CD4-positive, alpha-beta T cell (primary cell): Measurements from ENCODE around the gene ADGRA3. TPM values are rescaled to one million over a fixed set of nuclear protein-coding genes. Genes with fewer than 3 reads are reported as not detected.

ENCODE experiments used
- ATAC-seq: fragments of 200-7000 bp; cut with Tn5 transposase; one replicate; pipeline ENCODE4 v1.10.0; 2022; ENCODE audit warnings: mild to moderate bottlenecking; ENCODE audit not compliant: poor library complexity
- CTCF ChIA-PET: fragments of 350-600 bp; sonication (Branson Sonifier 250); formaldehyde crosslinking; loops from one replicate; lab custom pipeline; 2021; ENCODE audit warnings: antibody characterized with exemption, inconsistent platforms; lab: Charles Lee
- POLR2A ChIA-PET: fragments of 350-600 bp; sonication (Branson Sonifier 250); formaldehyde crosslinking; loops from one replicate; lab custom pipeline; 2021; ENCODE audit warnings: antibody characterized with exemption, inconsistent platforms; lab: Charles Lee
- DNase-seq, 14 experiments: peaks; one replicate each; pipeline ENCODE4 v3.0.0-alpha.2; 2013 to 2020; ENCODE audit warnings: mixed read lengths in 2 of 14
- H3K27ac ChIP-seq, 2 donors: one replicate each; pipeline versions ENCODE4 v1.5.1 to v1.7.0; 2013; ENCODE audit warnings: low read length in 2 of 2, low read depth in 1 of 2, mild to moderate bottlenecking in 1 of 2
- H3K27me3 ChIP-seq, 2 experiments: 1 replicate in 1 of 2; 2 replicates in 1 of 2; pipeline versions ENCODE4 v1.6.1 to v1.7.0; 2013; ENCODE audit warnings: low read length in 2 of 2, control low read depth in 1 of 2, mild to moderate bottlenecking in 1 of 2, moderate library complexity in 1 of 2; ENCODE audit not compliant: insufficient read depth in 2 of 2, control insufficient read depth in 1 of 2
- H3K36me3 ChIP-seq: one replicate; pipeline ENCODE4 v1.6.1; 2013; ENCODE audit warnings: low read length, control low read depth; ENCODE audit not compliant: insufficient read depth
- H3K4me1 ChIP-seq: one replicate; pipeline ENCODE4 v1.6.1; 2013; ENCODE audit warnings: low read length, control low read depth; ENCODE audit not compliant: insufficient read depth
- H3K4me3 ChIP-seq: one replicate; pipeline ENCODE4 v1.5.1; 2013; ENCODE audit warnings: mild to moderate bottlenecking, low read length, moderate library complexity
- H3K9me3 ChIP-seq, 2 experiments: 1 replicate in 1 of 2; 2 replicates in 1 of 2; pipeline versions ENCODE4 v1.6.1 to v1.7.0; 2013; ENCODE audit warnings: low read length in 2 of 2, mild to moderate bottlenecking in 2 of 2, control low read depth in 1 of 2, moderate library complexity in 1 of 2; ENCODE audit not compliant: control insufficient read depth in 1 of 2, insufficient read depth in 1 of 2
- H3K27ac Mint-ChIP-seq: one replicate; pipeline ENCODE4 v1.8.0; 2020; ENCODE audit warnings: mixed read lengths
- H3K27me3 Mint-ChIP-seq: one replicate; pipeline ENCODE4 v1.8.0; 2021; ENCODE audit warnings: mixed read lengths
- H3K36me3 Mint-ChIP-seq: one replicate; pipeline ENCODE4 v1.8.0; 2021; ENCODE audit warnings: low read depth, mixed read lengths
- H3K4me1 Mint-ChIP-seq: one replicate; pipeline ENCODE4 v1.8.0; 2021; ENCODE audit warnings: low read depth, mixed read lengths
- H3K4me3 Mint-ChIP-seq: one replicate; pipeline ENCODE4 v1.8.0; 2020; ENCODE audit warnings: mild to moderate bottlenecking, mixed read lengths
- H3K9me3 Mint-ChIP-seq: one replicate; pipeline ENCODE4 v1.8.0; 2020; ENCODE audit warnings: mixed read lengths
- intact Hi-C, 2 experiments: fragments of 100-400 bp; cut with DNase I in 1 of 2; cut with micrococcal nuclease in 1 of 2; formaldehyde crosslinking; loops; one replicate each; pipeline versions ENCODE4 v1.15.1 to v1.9.0; 2023 to 2025; cut with DNase I, micrococcal nuclease
- total RNA-seq, 174 experiments: library from RNA in 2 of 174; stranded (reverse) in 2 of 174; gene quantifications; one replicate each; pipeline ENCODE4 v1.2.3 and lab custom pipeline; 2021 to 2026
- TF ChIP-seq, protein P1 (sequence below): fragments of 200-600 bp; IDR thresholded peaks from one replicate; pipeline ENCODE4 v1.8.0; 2022; ENCODE audit warnings: antibody characterized with exemption, mild to moderate bottlenecking

Gene ADGRA3
- total RNA-seq, 2 experiments from 2014 or later, result 2.2 to 3.1 TPM

DNA sequence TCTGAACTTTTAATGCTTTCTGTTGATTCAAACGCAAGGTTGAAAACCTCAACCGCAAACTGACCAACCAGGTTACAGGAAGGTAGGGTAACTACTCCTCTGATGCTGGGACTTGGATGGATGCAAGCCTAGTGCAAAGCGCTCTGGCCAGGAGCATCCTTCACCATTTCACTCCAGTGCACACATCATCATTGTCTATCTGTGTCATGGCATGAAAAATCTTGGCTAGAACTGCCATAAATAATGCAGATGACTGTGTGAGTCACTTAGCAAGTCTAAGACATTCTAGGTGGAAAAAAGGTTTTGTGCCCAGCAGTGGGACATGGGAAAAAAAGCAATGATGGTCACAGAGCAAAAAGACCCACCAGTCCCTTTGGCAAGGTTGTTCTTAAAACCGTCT, 10.9 kb downstream of the ADGRA3 start:
- ChIA-PET CTCF (no interaction called here), POLR2A (no interaction called here)
- H3K27ac ChIP-seq, result no peak overlapping the region
- peaks cover 0 to 11% of the 10 kb centered on the region in 2 experiments for H3K9me3 ChIP-seq
- Mint-ChIP-seq H3K36me3 (no peaks in the 10 kb centered on the region), H3K27ac (no peak overlapping the region), H3K4me1 (peaks cover 13% of the 10 kb centered on the region), H3K27me3 (no peaks in the 10 kb centered on the region), H3K4me3 (no peak overlapping the region), H3K9me3 (no peaks in the 10 kb centered on the region)
- H3K4me1 ChIP-seq, result no peaks in the 10 kb centered on the region
- TF ChIP-seq, protein P1, sequence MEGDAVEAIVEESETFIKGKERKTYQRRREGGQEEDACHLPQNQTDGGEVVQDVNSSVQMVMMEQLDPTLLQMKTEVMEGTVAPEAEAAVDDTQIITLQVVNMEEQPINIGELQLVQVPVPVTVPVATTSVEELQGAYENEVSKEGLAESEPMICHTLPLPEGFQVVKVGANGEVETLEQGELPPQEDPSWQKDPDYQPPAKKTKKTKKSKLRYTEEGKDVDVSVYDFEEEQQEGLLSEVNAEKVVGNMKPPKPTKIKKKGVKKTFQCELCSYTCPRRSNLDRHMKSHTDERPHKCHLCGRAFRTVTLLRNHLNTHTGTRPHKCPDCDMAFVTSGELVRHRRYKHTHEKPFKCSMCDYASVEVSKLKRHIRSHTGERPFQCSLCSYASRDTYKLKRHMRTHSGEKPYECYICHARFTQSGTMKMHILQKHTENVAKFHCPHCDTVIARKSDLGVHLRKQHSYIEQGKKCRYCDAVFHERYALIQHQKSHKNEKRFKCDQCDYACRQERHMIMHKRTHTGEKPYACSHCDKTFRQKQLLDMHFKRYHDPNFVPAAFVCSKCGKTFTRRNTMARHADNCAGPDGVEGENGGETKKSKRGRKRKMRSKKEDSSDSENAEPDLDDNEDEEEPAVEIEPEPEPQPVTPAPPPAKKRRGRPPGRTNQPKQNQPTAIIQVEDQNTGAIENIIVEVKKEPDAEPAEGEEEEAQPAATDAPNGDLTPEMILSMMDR, result no peak
- H3K4me3 ChIP-seq, result no peak overlapping the region
- intact Hi-C loops, result no loop called here
- H3K36me3 ChIP-seq, result no peaks in the 10 kb centered on the region
- DNase-seq (no peak), ATAC-seq (no peak)
- no peaks in the 10 kb centered on the region for H3K27me3 ChIP-seq

DNA sequence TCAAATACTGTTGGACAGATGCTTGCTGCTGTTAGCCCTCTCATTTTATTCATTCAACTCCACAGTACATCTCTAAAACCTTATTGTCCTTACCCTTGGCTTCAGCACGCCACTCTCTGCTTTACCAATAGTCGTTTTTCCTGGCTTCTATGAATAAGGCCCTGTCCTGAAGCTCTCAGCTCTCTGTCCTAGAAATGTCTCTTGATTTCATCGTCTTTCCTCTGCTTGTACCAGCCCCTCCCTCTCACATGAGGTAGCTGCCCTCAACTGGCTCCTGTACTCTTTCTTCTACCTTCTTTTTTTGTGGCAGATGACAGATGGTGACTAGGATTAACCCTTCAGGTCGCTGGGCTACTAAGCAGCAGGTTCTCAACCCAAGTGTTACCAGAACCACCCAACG, 11.4 kb downstream of the ADGRA3 start:
- peaks cover 13% of the 10 kb centered on the region for H3K4me1 Mint-ChIP-seq
- TF ChIP-seq, protein P1, result no peak
- no peak overlapping the region for H3K4me3 Mint-ChIP-seq
- H3K9me3 Mint-ChIP-seq, result no peaks in the 10 kb centered on the region
- no peak overlapping the region for H3K27ac Mint-ChIP-seq
- no peaks in the 10 kb centered on the region for H3K27me3 ChIP-seq
- H3K27ac ChIP-seq, result no peak overlapping the region
- no peaks in the 10 kb centered on the region for H3K36me3 Mint-ChIP-seq
- POLR2A ChIA-PET, result no interaction called here
- DNase-seq (no peak), ATAC-seq (no peak)
- no peaks in the 10 kb centered on the region for H3K36me3 ChIP-seq
- peaks cover 0 to 9% of the 10 kb centered on the region in 2 experiments for H3K9me3 ChIP-seq
- H3K4me1 ChIP-seq, result no peaks in the 10 kb centered on the region
- H3K4me3 ChIP-seq, result no peak overlapping the region
- intact Hi-C loops, result no loop called here
- H3K27me3 Mint-ChIP-seq, result no peaks in the 10 kb centered on the region
- CTCF ChIA-PET, result no interaction called here

DNA sequence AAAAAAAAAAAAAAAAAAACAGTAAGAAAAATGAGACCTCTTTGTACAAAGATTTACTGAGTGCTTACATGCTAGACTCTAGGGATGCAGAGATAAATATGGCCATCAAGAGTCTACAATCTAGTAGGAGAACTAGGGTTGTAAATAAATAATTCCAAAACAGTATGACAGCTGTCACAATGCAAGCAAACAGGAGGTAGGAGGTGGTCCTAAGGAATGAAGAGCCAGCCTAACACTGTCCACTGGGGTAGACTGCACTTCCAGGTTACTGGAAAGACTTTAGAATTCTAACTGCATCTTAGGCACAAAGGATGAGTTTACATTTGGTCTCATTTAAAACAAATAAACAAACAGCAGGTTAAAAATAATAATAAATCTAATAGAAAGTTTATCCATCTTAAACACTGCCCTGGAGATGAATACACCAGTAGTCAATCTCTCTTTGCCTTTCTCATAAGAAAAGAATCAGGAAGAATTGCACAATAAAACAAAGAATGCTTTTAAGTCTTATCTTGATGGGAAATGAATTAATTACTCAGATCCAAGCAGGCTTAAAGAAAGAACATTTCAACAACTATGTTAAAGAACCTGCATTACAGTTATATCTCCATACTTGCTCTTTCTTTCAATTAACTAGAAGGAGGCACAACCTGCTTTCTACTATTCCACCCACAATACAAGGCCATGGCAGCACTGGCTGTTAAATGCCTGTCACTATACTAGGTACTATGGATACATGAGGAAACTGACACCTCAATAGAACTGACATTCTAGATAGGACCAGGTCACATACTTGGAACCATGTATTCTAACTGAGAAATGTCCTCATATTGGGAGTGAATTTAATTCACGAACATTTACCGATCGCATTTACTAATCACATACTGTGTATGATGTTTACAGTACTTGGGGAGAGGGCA, 12.7 kb downstream of the ADGRA3 start:
- ChIA-PET POLR2A (no interaction called here), CTCF (no interaction called here)
- ATAC-seq (no peak), DNase-seq (no peak)
- H3K4me1 ChIP-seq, result no peaks in the 10 kb centered on the region
- Mint-ChIP-seq H3K36me3 (no peaks in the 10 kb centered on the region), H3K27ac (no peak overlapping the region), H3K4me1 (peaks cover 13% of the 10 kb centered on the region), H3K27me3 (no peaks in the 10 kb centered on the region), H3K4me3 (no peak overlapping the region), H3K9me3 (no peaks in the 10 kb centered on the region)
- H3K4me3 ChIP-seq, result no peak overlapping the region
- no peaks in the 10 kb centered on the region for H3K36me3 ChIP-seq
- no peaks in the 10 kb centered on the region for H3K9me3 ChIP-seq
- intact Hi-C loops, result no loop called here
- H3K27ac ChIP-seq, result no peak overlapping the region
- H3K27me3 ChIP-seq, result no peaks in the 10 kb centered on the region
- TF ChIP-seq, protein P1, result no peak
